HG02588 (cell line): ENCODE data around the gene WHAMM.
A peak's percentile ranks its signal among the peaks of the same experiment; 100 is the strongest.
"Not testable (repeated sequence)": the region's sequence is repeated elsewhere in the genome, so short reads cannot be mapped to it uniquely, and the experiment has no call there.

ENCODE experiments used
- ATAC-seq: cut with Tn5 transposase; IDR thresholded peaks from one replicate; pipeline ENCODE4 v1.9.1; 2021; ENCODE audit warnings: mild to moderate bottlenecking, moderate library complexity; ENCODE audit not compliant: unreplicated experiment

Gene WHAMM

DNA sequence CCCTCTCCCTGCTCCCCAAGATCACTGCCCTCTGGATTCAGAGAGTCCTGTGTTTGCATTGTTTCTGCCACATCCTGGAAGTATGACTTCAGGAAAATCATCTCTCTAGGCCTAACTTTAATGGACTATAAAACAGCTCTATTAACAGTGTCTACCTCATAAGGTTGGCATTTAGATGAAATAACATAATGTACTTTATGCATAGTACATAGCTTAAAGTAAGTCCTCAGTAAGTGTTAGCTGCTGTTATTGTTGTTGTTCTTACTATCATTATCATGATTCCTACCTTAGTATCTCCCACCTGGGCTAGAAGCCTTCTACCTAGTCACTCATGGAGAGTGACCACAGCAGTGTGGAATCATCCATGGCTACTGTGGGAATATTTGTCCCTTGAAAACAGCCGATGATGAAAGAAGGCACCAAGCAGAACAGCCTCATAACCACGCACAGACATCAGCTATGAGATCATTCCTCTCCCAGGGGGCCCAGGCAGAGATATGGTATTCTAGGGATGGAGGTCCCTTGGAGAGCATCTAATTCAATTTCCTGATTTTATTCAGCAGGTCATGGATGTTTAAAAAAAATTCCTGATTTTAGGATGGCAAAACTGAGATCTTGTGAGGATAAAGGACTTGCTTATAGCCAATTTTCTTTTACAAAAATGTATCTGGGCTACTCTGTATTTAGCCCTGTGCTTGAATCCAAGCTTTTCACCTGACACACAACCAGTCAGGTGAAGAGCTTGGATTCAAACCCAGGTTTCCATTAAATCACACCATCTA lies 5.4 kb upstream of the WHAMM start:
- ATAC-seq, result no peak

- ATAC-seq, result no peak
Observed at GRCh38 chr15:82804575-82804949, 4.9 kb upstream of the WHAMM start.

- peak; percentile 39 for ATAC-seq
Observed at GRCh38 chr15:82805994-82806406, 3.4 kb upstream of the WHAMM start, which contains the start of gene FSD2. TSS of gene FSD2 (minus strand) at chr15:82806069. CDS start at chr15:82787390, 18,679 bp downstream.

DNA sequence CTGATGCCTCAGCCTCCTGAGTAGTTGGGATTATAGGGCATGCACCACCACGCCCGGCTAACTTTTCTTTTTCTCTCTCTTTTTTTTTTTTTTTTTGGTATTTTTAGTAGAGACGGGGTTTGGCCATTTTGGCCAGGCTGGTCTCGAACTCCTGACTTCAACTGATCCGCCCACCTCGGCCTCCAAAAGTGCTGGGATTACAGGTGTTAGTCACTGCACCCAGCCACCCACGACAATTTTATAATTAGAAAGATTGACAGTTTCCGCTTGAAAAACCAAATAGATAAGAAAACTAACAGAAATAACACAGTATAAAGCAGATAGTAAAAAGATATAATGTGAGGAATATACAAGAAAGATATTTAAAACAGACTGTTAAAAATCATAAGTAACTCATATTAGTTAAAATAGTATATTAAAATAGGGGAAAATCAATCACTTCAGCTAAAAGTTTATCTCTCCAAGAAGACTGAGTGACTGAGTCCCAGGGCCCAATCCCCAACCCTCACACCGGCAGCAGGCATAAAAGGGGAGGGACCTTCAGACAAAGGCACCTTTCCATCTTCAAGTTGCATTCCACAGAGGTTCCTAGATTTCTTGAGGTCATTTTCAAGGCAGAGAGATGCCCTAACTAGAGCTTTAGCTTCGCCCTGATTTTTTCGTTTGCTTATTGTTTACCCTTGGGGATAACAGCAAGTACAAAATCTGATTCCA lies 1.4 kb upstream of the WHAMM start:
- ATAC-seq, result no peak

DNA sequence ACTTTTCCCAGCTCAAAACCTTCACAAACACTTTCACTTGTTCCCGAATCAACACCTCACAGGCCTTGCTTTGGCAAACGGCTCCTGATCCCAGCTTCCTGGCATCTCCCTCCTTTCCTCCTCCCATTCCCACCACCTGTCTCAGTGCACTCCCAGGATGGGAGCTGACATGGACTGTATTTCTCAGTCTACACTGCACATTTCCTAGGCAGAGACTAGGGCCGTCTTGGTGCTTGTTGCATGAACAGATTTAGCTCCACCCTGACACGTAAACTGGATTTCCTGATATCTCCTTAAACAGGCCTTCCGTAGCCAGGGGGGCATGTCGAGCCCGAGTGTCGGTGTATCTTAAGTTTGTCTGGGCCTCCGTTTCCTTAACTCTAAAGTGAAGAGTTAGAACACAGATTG lies 790 bp upstream of the WHAMM start:
- ATAC-seq, result no peak

- ATAC-seq, result peak; percentile 24
Observed at GRCh38 chr15:82810061-82810889, 847 bp downstream of the WHAMM start.

- no peak for ATAC-seq
Observed at GRCh38 chr15:82810890-82811426, 1.5 kb downstream of the WHAMM start.

GRCh38 chr15:82812994-82813393 lies 3.6 kb downstream of the WHAMM start:
- no peak for ATAC-seq

DNA sequence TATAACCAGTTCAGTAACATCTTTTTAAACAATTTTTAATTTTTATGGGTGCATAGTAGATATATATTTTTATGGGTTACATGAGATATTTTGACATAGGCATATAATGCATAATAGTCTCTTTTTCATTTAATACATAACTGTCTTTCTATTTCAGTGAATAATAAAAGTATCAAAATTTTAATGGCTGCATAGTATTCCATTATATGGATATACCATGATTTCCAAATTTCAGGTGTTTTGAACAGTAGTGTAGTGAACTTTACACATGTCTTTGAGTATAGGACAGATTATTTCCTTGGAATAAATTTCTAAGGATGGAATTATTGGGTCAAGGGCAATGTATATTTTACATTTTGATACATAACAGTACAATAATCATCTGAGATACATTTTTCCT lies 10.7 kb downstream of the WHAMM start:
- ATAC-seq, result no peak

- ATAC-seq, result not testable (repeated sequence)
Observed at GRCh38 chr15:82821396-82821795, 12.0 kb downstream of the WHAMM start.

DNA sequence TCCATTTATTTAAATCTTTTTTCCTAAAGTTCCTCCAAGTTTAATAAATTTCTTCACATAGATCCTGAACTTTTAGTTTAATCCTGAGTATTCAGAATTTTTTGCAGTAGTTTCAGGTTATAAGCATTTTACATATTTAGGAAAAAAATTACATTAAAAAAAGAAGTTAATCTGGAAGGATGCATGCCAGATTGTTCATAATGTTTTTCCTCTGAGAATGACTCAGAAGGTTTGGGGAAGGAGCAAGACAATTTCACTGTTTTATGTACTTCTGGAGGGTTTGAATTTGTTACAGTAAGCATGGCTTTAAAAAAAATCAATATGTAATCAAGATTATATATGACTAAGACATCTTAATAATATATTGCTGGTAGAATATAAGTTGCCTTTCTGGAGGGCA lies 12.4 kb downstream of the WHAMM start:
- ATAC-seq, result not testable (repeated sequence)

DNA sequence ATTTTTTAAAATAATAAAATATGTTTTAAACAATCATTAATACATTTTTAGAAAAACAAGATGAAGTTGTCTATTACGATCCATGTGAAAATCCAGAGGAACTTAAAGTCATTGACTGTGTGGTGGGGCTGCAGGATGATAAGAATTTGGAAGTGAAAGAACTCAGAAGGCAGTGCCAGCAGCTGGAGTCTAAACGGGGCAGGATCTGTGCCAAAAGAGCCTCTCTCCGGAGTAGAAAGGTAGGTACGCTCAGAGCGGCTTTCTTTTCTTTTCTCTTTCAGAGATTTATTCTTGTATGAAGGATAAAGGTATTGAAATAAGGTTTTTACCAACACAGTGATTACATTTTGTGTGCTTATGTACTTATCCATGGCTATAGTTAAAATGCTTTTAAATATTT lies 13.6 kb downstream of the WHAMM start:
- no peak for ATAC-seq

GRCh38 chr15:82828075-82828474 lies 18.6 kb downstream of the WHAMM start:
- no peak for ATAC-seq

- ATAC-seq, result no peak
Observed at GRCh38 chr15:82829234-82829633, 19.8 kb downstream of the WHAMM start.

DNA sequence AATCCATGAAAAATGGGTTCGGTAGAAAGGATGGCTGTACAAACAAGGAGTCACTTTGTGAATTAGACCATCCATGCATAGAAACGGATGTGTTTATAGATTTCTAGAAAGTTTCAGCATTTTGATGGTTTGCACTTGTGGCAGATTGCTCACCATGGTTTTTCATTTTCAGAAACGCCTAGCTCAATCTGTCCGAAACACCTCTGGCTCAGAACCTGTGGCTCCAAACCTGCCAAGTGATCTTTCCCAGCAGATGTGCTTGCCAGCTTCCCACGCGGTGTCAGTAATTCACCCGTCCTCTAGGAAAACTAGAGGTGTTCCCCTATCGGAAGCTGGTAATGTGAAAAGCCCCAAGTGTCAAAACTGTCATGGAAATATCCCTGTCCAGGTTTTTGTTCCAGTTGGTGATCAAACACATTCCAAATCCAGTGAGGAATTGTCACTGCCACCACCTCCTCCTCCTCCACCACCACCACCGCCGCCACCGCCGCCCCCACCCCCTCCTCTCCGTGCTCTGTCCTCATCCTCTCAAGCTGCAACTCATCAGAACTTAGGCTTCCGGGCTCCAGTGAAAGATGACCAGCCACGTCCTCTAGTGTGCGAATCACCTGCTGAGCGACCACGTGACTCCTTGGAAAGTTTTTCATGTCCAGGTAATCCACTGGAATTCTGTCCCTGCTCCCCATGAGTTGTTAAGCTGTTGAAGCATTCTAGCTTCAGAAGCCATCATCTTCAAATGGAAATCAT lies 21.2 kb downstream of the WHAMM start:
- ATAC-seq, result no peak

- ATAC-seq, result no peak
Observed at GRCh38 chr15:82831894-82832600, 22.6 kb downstream of the WHAMM start.

DNA sequence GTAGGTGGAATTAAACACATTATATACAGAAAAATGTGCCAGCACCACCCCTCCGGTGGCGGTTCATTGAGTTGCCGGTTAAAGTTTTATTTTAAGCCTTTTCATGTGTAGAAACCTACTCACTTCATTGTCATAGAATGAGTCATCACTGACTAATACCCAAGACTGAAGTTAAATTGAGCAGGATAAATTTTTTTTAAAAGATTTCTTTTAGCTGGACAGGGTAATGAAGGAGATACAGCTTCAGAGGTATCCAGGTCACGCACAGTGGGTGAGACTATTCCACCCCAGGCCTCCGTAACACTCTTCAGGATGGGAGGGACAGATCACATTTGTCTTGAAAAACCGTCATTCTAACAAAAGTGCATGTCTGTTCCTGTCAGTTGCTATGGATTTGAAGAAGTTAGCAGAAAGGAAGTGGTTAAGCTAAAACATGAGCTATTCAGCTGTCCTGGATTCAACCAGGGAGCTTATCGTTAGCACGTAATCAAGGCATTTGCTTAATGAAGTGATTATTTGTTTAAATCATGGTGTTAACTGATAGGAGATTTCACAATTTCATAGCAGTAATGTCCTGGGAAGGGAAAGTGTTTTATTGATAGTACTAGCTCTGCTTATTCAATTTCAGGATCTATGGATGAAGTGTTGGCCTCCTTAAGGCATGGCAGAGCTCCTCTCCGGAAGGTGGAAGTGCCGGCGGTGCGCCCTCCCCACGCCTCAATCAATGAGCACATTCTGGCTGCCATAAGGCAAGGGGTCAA lies 23.4 kb downstream of the WHAMM start:
- peak; percentile 86 for ATAC-seq

DNA sequence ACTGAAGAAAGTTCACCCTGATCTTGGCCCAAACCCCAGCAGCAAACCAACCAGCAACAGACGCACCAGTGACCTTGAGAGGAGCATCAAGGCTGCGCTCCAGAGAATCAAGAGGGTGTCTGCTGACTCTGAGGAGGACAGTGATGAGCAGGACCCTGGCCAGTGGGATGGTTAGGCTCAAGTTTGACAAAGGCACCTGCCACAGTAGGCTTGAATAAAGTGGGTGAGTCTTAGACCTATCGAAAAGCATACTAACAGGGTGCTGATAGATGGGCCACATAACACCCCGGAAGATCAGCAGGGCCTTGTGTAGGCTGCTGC lies 23.9 kb downstream of the WHAMM start:
- ATAC-seq, result no peak

DNA sequence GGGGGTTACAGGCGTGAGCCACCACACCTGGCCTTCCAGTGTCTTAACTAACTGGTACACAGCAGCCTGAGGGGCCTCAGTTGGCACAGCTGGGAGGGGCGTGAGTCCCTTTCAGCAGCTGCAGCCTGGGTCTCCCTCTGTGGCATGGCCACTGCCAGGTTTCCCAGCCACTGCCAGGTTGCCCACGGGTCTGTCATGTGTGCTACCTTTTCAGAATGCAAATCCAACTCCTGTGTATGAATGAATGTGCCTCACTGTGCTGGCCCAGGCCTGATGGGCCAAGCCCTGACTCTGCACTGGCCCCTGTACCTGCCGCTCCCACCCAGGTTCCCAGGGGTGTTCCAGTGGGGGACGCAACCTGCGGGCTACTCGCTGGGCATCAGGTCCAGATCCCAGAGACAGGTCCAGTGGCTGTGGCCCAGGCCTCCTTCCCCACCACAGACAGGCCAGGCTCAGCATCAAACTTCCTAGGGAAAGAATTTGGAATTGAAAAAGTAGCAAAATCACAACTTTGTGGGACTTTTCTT lies 26.0 kb downstream of the WHAMM start:
- ATAC-seq, result no peak
